Mucosa of stomach (tissue), 1 donor: ENCODE data around the gene ZBTB7C.

Experiments used
- H3K27me3 ChIP-seq: one replicate; pipeline ENCODE4 v1.7.0; 2013; ENCODE audit warnings: mild to moderate bottlenecking, low read length; ENCODE audit not compliant: control insufficient read depth, insufficient read depth
- H3K36me3 ChIP-seq: one replicate; pipeline ENCODE4 v1.7.0; 2013; ENCODE audit warnings: low read length; ENCODE audit not compliant: control insufficient read depth, insufficient read depth
- H3K4me1 ChIP-seq: one replicate; pipeline ENCODE4 v1.7.0; 2013; ENCODE audit warnings: mild to moderate bottlenecking, low read length; ENCODE audit not compliant: control insufficient read depth, insufficient read depth
- H3K4me3 ChIP-seq: one replicate; pipeline ENCODE4 v1.7.0; 2013; ENCODE audit warnings: low read length
- H3K9ac ChIP-seq: one replicate; pipeline ENCODE4 v1.7.0; 2013; ENCODE audit warnings: mild to moderate bottlenecking, low read length, moderate library complexity
- H3K9me3 ChIP-seq: one replicate; pipeline ENCODE4 v1.7.0; 2013; ENCODE audit warnings: mild to moderate bottlenecking, low read length, moderate library complexity; ENCODE audit not compliant: control insufficient read depth
- donor health status: Pancreatic carcinoma.

Gene ZBTB7C

GRCh38 chr18:48023334-48024008 lies 385.7 kb downstream of the ZBTB7C start:
- Histone ChIP-seq H3K4me1 (no peaks in the 10 kb centered on the region), H3K9ac (no peak overlapping the region), H3K27me3 (peaks cover 17% of the 10 kb centered on the region), H3K4me3 (no peak overlapping the region), H3K36me3 (peaks cover 4% of the 10 kb centered on the region), H3K9me3 (no peaks in the 10 kb centered on the region)

- Histone ChIP-seq H3K36me3 (no peaks in the 10 kb centered on the region), H3K27me3 (peaks cover 17% of the 10 kb centered on the region), H3K4me3 (no peak overlapping the region), H3K9ac (no peak overlapping the region), H3K9me3 (no peaks in the 10 kb centered on the region), H3K4me1 (no peaks in the 10 kb centered on the region)
These were observed 386.5 kb downstream of the ZBTB7C start for GRCh38 chr18:48022531-48023329.

DNA sequence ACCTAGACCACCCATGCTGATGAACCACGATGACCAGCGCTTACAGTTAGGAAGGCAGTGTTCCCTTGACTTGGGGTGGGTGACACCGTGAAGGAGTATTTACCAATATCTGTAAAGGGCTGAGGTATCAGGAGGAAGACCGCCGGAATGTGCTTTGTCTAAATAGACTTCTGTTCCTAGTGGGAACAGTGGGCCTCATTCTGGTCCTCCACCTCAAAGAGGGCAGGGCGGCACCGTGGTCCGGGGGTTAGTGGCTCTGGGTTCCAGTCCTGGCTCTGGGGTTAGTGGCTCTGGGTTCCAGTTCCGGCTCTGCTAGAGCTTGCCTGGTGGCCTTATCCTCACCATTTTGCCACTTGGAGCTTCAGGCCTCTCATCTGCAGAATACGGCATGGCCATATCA lies 387.2 kb downstream of the ZBTB7C start:
- Histone ChIP-seq H3K4me1 (no peaks in the 10 kb centered on the region), H3K36me3 (no peaks in the 10 kb centered on the region), H3K9ac (no peak overlapping the region), H3K27me3 (peaks cover 17% of the 10 kb centered on the region), H3K4me3 (no peak overlapping the region), H3K9me3 (no peaks in the 10 kb centered on the region)

GRCh38 chr18:48021273-48021914 lies 387.8 kb downstream of the ZBTB7C start:
- H3K36me3 ChIP-seq = no peaks in the 10 kb centered on the region
- H3K4me1 ChIP-seq = no peaks in the 10 kb centered on the region
- no peaks in the 10 kb centered on the region for H3K9me3 ChIP-seq
- H3K4me3 ChIP-seq = no peak overlapping the region
- peaks cover 17% of the 10 kb centered on the region for H3K27me3 ChIP-seq
- H3K9ac ChIP-seq = no peak overlapping the region

GRCh38 chr18:48020337-48021250 lies 388.6 kb downstream of the ZBTB7C start:
- Histone ChIP-seq H3K36me3 (no peaks in the 10 kb centered on the region), H3K4me1 (no peaks in the 10 kb centered on the region), H3K9me3 (no peaks in the 10 kb centered on the region), H3K9ac (no peak overlapping the region), H3K4me3 (no peak overlapping the region), H3K27me3 (peaks cover 17% of the 10 kb centered on the region)

GRCh38 chr18:48019557-48020325 lies 389.4 kb downstream of the ZBTB7C start:
- H3K9ac ChIP-seq = no peak overlapping the region
- H3K27me3 ChIP-seq = peaks cover 17% of the 10 kb centered on the region
- H3K4me3 ChIP-seq = no peak overlapping the region
- H3K9me3 ChIP-seq = no peaks in the 10 kb centered on the region
- no peaks in the 10 kb centered on the region for H3K4me1 ChIP-seq
- no peaks in the 10 kb centered on the region for H3K36me3 ChIP-seq

GRCh38 chr18:48018851-48019250 lies 390.3 kb downstream of the ZBTB7C start:
- no peak overlapping the region for H3K4me3 ChIP-seq
- no peaks in the 10 kb centered on the region for H3K9me3 ChIP-seq
- peaks cover 17% of the 10 kb centered on the region for H3K27me3 ChIP-seq
- H3K9ac ChIP-seq = no peak overlapping the region
- H3K4me1 ChIP-seq = no peaks in the 10 kb centered on the region
- no peaks in the 10 kb centered on the region for H3K36me3 ChIP-seq

GRCh38 chr18:48017635-48018034 lies 391.5 kb downstream of the ZBTB7C start:
- H3K4me3 ChIP-seq = no peak overlapping the region
- H3K9ac ChIP-seq = no peak overlapping the region

GRCh38 chr18:48013162-48013561 lies 396.0 kb downstream of the ZBTB7C start:
- Histone ChIP-seq H3K27me3 (peaks cover 4% of the 10 kb centered on the region), H3K9me3 (no peaks in the 10 kb centered on the region), H3K4me1 (no peaks in the 10 kb centered on the region), H3K9ac (no peak overlapping the region), H3K36me3 (no peaks in the 10 kb centered on the region), H3K4me3 (no peak overlapping the region)

More at GRCh38 chr18:48017635-48018034, 391.5 kb downstream of the ZBTB7C start:
- no peaks in the 10 kb centered on the region for H3K4me1 ChIP-seq
- no peaks in the 10 kb centered on the region for H3K36me3 ChIP-seq
- H3K9me3 ChIP-seq = no peaks in the 10 kb centered on the region
- H3K27me3 ChIP-seq = peaks cover 17% of the 10 kb centered on the region

DNA sequence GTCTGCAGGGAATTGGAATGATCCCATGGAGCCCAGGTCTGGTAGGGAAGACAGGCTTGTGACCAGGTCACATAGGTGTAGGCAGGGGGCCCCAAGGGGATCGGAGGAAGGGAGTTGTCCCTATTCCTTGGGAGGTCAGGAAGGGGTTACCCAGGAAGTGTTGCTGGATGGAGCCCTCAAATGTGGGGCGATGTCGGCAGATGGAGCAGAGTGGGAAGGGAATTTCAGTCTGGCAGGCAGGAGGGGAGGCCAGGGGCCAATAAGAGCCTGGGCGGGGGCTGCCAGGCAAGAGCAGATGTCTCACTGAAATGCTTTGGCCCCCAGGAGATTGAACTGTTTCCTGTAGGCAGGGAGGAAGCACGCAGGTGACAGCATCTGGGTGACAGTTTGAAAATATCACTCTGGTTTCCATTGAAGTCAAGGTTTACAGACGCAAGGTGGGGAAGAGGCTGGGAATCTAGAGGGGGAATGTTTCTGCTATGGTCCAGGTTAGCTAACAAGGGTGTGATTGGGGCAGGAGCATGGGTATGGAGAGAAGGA lies 397.2 kb downstream of the ZBTB7C start:
- H3K36me3 ChIP-seq = no peaks in the 10 kb centered on the region
- no peaks in the 10 kb centered on the region for H3K9me3 ChIP-seq
- H3K27me3 ChIP-seq = peaks cover 8% of the 10 kb centered on the region

DNA sequence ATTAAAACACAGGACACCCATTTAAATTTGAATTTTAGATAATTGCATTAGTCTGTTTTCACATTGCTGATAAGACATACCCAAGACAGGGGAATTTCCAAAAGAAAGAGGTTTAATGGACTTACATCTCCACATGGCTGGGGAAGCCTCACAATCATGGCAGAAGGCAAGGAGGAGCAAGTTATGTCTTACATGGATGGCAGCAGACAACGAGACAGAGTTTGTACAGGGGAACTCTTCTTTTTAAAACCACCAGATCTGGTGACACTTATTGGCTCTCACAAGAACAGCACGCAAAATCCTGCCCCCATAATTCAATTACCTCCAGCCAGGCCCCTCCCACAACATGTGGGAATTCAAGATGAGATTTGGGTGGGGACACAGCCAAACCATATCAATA lies 398.9 kb downstream of the ZBTB7C start:
- H3K9me3 ChIP-seq = no peaks in the 10 kb centered on the region
- peaks cover 8% of the 10 kb centered on the region for H3K27me3 ChIP-seq
- H3K4me3 ChIP-seq = no peak overlapping the region
- no peaks in the 10 kb centered on the region for H3K4me1 ChIP-seq
- H3K9ac ChIP-seq = no peak overlapping the region
- H3K36me3 ChIP-seq = no peaks in the 10 kb centered on the region

More for the DNA sequence above, 397.2 kb downstream of the ZBTB7C start:
- H3K9ac ChIP-seq = no peak overlapping the region
- H3K4me1 ChIP-seq = no peaks in the 10 kb centered on the region
- no peak overlapping the region for H3K4me3 ChIP-seq
